GM12891 (cell line): ENCODE data around the gene CD300H.
A peak's percentile ranks its signal among the peaks of the same experiment; 100 is the strongest.

Experiments used
- PAX5 ChIP-seq: IDR thresholded peaks from 2 replicates; pipeline ENCODE4 v1.6.1; 2011; ENCODE audit warnings: low read length, moderate library complexity, mild to moderate bottlenecking; ENCODE audit not compliant: insufficient read depth, severe bottlenecking
- POLR2A ChIP-seq: IDR thresholded peaks from 2 replicates; pipeline ENCODE4 v1.6.1; 2011; ENCODE audit warnings: low read depth, low read length, control low read depth
- POLR2AphosphoS5 ChIP-seq: IDR thresholded peaks from 2 replicates; pipeline ENCODE4 v1.6.1; 2011; ENCODE audit warnings: low read depth, low read length, control low read depth
- POU2F2 ChIP-seq: IDR thresholded peaks from 2 replicates; pipeline ENCODE4 v1.6.1; 2011; ENCODE audit warnings: low read depth, mild to moderate bottlenecking, control low read depth, low read length, moderate library complexity
- SPI1 ChIP-seq: IDR thresholded peaks from 2 replicates; pipeline ENCODE4 v1.6.1; 2011; ENCODE audit warnings: low read depth, low read length, control low read depth
- TAF1 ChIP-seq: IDR thresholded peaks from 2 replicates; pipeline ENCODE4 v1.6.1; 2011; ENCODE audit warnings: low read depth, low read length, control low read depth

- no peak for TF ChIP-seq POLR2A
- no peak for TF ChIP-seq PAX5
- no peak for TF ChIP-seq POLR2AphosphoS5
- no peak for TF ChIP-seq POU2F2
- TF ChIP-seq TAF1, result no peak
- peak; percentile 37; the same call in 1 of the 2 replicates for TF ChIP-seq SPI1
These were observed 45.6 kb downstream of the CD300H start for GRCh38 chr17:74521701-74522201.
